ENCODE results near the gene CD2AP. TPM values are rescaled to one million over a fixed set of nuclear protein-coding genes. Genes with fewer than 3 reads are reported as not detected.
A peak's percentile ranks its signal among the peaks of the same experiment; 100 is the strongest.

The CD2AP gene
- total and polyA plus RNA-seq, 2 experiments from 2014 or later: 9.8 to 19.2 TPM

GRCh38 chr6:47484616-47485015, 7.0 kb downstream of the CD2AP start:
- TF ChIP-seq CTCF (IDR thresholded peaks at IDR 0.05; ENCODE audit: low read depth, low read length): no peak
- H3K27me3 ChIP-seq: no peaks in the 10 kb centered on the region
- DNase-seq (ENCODE audit: low read depth in 1 of 2, low spot score in 1 of 2): peak in 1 of 2 donors; percentile 61
- H3K36me3 ChIP-seq: no peaks in the 10 kb centered on the region
- H3K27ac ChIP-seq: no peak overlapping the region
- peaks cover 17% of the 10 kb centered on the region for H3K4me1 ChIP-seq (ENCODE audit: low read depth)
- no peaks in the 10 kb centered on the region for H3K9me3 ChIP-seq (ENCODE audit: low read depth)
- H3K4me3 ChIP-seq: no peak overlapping the region

- Histone ChIP-seq H3K27ac (no peak overlapping the region), H3K9me3 (ENCODE audit: low read depth) (no peaks in the 10 kb centered on the region), H3K36me3 (no peaks in the 10 kb centered on the region), H3K27me3 (no peaks in the 10 kb centered on the region), H3K4me3 (no peak overlapping the region), H3K4me1 (ENCODE audit: low read depth) (peaks cover 12% of the 10 kb centered on the region)
- DNase-seq (ENCODE audit: low read depth in 1 of 2, low spot score in 1 of 2): no peak
- TF ChIP-seq CTCF (IDR thresholded peaks at IDR 0.05; ENCODE audit: low read depth, low read length): no peak
Measured at GRCh38 chr6:47485083-47485482, 7.5 kb downstream of the CD2AP start.

- no peaks in the 10 kb centered on the region for H3K9me3 ChIP-seq (ENCODE audit: low read depth)
- DNase-seq (ENCODE audit: low read depth in 1 of 2, low spot score in 1 of 2): no peak
- no peak for TF ChIP-seq CTCF (IDR thresholded peaks at IDR 0.05; ENCODE audit: low read depth, low read length)
- H3K36me3 ChIP-seq: no peaks in the 10 kb centered on the region
- H3K27me3 ChIP-seq: no peaks in the 10 kb centered on the region
- no peak overlapping the region for H3K4me3 ChIP-seq
- peaks cover 7% of the 10 kb centered on the region for H3K4me1 ChIP-seq (ENCODE audit: low read depth)
- no peak overlapping the region for H3K27ac ChIP-seq
Measured at GRCh38 chr6:47485491-47486135, 8.0 kb downstream of the CD2AP start.

- no peaks in the 10 kb centered on the region for H3K27me3 ChIP-seq
- peaks cover 1% of the 10 kb centered on the region for H3K4me1 ChIP-seq (ENCODE audit: low read depth)
- H3K4me3 ChIP-seq: no peak overlapping the region
- no peaks in the 10 kb centered on the region for H3K9me3 ChIP-seq (ENCODE audit: low read depth)
- H3K27ac ChIP-seq: no peak overlapping the region
- no peak for TF ChIP-seq CTCF (IDR thresholded peaks at IDR 0.05; ENCODE audit: low read depth, low read length)
- DNase-seq (ENCODE audit: low read depth in 1 of 2, low spot score in 1 of 2): no peak
- H3K36me3 ChIP-seq: no peaks in the 10 kb centered on the region
Measured at GRCh38 chr6:47489995-47490394, 12.4 kb downstream of the CD2AP start.

GRCh38 chr6:47490676-47491075, 13.1 kb downstream of the CD2AP start:
- DNase-seq (ENCODE audit: low read depth in 1 of 2, low spot score in 1 of 2): no peak
- Histone ChIP-seq H3K36me3 (no peaks in the 10 kb centered on the region), H3K27me3 (no peaks in the 10 kb centered on the region), H3K9me3 (ENCODE audit: low read depth) (no peaks in the 10 kb centered on the region), H3K4me3 (no peak overlapping the region), H3K27ac (no peak overlapping the region), H3K4me1 (ENCODE audit: low read depth) (no peaks in the 10 kb centered on the region)
- no peak for TF ChIP-seq CTCF (IDR thresholded peaks at IDR 0.05; ENCODE audit: low read depth, low read length)

All from cardiac muscle cell (in vitro differentiated cells and primary cell).